GM19372 (cell line): ENCODE results near the gene ACAT2.
"Not testable (repeated sequence)": the region's sequence is repeated elsewhere in the genome, so short reads cannot be mapped to it uniquely, and the experiment has no call there.

ENCODE experiments used
- ATAC-seq: cut with Tn5 transposase; IDR thresholded peaks from one replicate; pipeline ENCODE4 v1.9.1; 2021; ENCODE audit warnings: mild to moderate bottlenecking, low read depth, moderate library complexity; ENCODE audit not compliant: unreplicated experiment

The ACAT2 gene

GRCh38 chr6:159762681-159763293 lies 942 bp downstream of the ACAT2 start:
- ATAC-seq = no peak

- ATAC-seq = no peak
These were observed 5.1 kb downstream of the ACAT2 start for GRCh38 chr6:159766906-159767305.

GRCh38 chr6:159769470-159769869 lies 7.6 kb downstream of the ACAT2 start:
- no peak for ATAC-seq

GRCh38 chr6:159772196-159772595 lies 10.4 kb downstream of the ACAT2 start:
- no peak for ATAC-seq

- ATAC-seq = no peak
These were observed 15.5 kb downstream of the ACAT2 start for GRCh38 chr6:159777240-159777904.

GRCh38 chr6:159778131-159778530 lies 16.3 kb downstream of the ACAT2 start:
- ATAC-seq = no peak

- ATAC-seq = no peak
These were observed 16.8 kb downstream of the ACAT2 start for GRCh38 chr6:159778542-159779103.

- ATAC-seq = no peak
These were observed 26.4 kb downstream of the ACAT2 start for GRCh38 chr6:159788276-159788675.

- no peak for ATAC-seq
These were observed 27.0 kb downstream of the ACAT2 start for GRCh38 chr6:159788753-159789376.

- ATAC-seq = peak; percentile 67
These were observed 27.7 kb downstream of the ACAT2 start, which contains the start of gene TCP1 for GRCh38 chr6:159789377-159790148. TSS of gene TCP1 (minus strand) at chr6:159789602. CDS start at chr6:159789468, 134 bp downstream.

GRCh38 chr6:159790149-159790955 lies 28.5 kb downstream of the ACAT2 start, which contains the start of gene MRPL18:
TSS of gene MRPL18 (plus strand) at chr6:159790467. CDS start at chr6:159790588, 121 bp downstream.
- ATAC-seq = peak; percentile 75

GRCh38 chr6:159790956-159791598 lies 29.2 kb downstream of the ACAT2 start:
- no peak for ATAC-seq

GRCh38 chr6:159794976-159795375 lies 33.1 kb downstream of the ACAT2 start:
- not testable (repeated sequence) for ATAC-seq

GRCh38 chr6:159797554-159797953 lies 35.7 kb downstream of the ACAT2 start:
- no peak for ATAC-seq

- ATAC-seq = no peak
These were observed 38.5 kb downstream of the ACAT2 start, which contains the start of gene PNLDC1 for GRCh38 chr6:159800141-159800865. TSS of gene PNLDC1 (plus strand) at chr6:159800276. CDS start at chr6:159800308, 32 bp downstream.

- no peak for ATAC-seq
These were observed 40.1 kb downstream of the ACAT2 start for GRCh38 chr6:159801935-159802334.

GRCh38 chr6:159804504-159804903 lies 42.7 kb downstream of the ACAT2 start:
- no peak for ATAC-seq

GRCh38 chr6:159805440-159806020 lies 43.7 kb downstream of the ACAT2 start:
- no peak for ATAC-seq
